PC-9 (cell line): ENCODE data around the gene CD37.
"Not testable (repeated sequence)": the region's sequence is repeated elsewhere in the genome, so short reads cannot be mapped to it uniquely, and the experiment has no call there.

Experiments
- EZH2 ChIP-seq: fragments of 200-600 bp; sonication (generic); IDR thresholded peaks from 2 replicates; pipeline ENCODE4 v1.8.0; 2017; ENCODE audit warnings: antibody characterized with exemption, low read depth
- TF ChIP-seq, protein P1 (sequence below): fragments of 200-600 bp; sonication (generic); conservative IDR thresholded peaks from 2 replicates; pipeline ENCODE4 v1.6.1; 2017; ENCODE audit warnings: mixed run types, antibody characterized with exemption, mild to moderate bottlenecking, moderate library complexity

DNA sequence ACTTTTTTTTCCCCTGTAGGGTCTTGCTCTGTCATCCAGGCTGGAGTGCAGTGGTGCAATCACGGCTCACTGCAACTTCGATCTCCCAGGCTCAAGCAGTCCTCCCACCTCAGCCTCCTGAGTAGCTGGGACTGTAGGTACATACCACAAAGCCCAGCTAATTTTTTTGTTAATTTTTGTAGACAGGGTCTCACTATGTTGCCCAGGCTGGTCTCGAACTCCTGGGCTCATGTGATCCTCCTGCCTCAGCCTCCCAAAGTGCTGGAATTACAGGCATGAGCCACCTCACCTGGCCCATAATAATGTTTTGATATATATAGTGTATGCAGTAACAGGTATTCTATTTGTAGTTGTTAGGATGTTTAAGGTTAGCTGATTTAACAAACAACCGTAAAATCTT, 4.0 kb upstream of the CD37 start:
- TF ChIP-seq EZH2, result not testable (repeated sequence)
- TF ChIP-seq, protein P1, sequence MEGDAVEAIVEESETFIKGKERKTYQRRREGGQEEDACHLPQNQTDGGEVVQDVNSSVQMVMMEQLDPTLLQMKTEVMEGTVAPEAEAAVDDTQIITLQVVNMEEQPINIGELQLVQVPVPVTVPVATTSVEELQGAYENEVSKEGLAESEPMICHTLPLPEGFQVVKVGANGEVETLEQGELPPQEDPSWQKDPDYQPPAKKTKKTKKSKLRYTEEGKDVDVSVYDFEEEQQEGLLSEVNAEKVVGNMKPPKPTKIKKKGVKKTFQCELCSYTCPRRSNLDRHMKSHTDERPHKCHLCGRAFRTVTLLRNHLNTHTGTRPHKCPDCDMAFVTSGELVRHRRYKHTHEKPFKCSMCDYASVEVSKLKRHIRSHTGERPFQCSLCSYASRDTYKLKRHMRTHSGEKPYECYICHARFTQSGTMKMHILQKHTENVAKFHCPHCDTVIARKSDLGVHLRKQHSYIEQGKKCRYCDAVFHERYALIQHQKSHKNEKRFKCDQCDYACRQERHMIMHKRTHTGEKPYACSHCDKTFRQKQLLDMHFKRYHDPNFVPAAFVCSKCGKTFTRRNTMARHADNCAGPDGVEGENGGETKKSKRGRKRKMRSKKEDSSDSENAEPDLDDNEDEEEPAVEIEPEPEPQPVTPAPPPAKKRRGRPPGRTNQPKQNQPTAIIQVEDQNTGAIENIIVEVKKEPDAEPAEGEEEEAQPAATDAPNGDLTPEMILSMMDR, result not testable (repeated sequence)
